B cell (primary cell): ENCODE results near the gene DCAF4. TPM values are rescaled to one million over a fixed set of nuclear protein-coding genes. Genes with fewer than 3 reads are reported as not detected.

Experiments used
- ATAC-seq: fragments of 200-7000 bp; cut with Tn5 transposase; one replicate; pipeline ENCODE4 v1.10.0; 2021; ENCODE audit warnings: low read depth, mild to moderate bottlenecking, moderate number of reproducible peaks, moderate library complexity
- CTCF ChIA-PET: fragments of 350-600 bp; sonication (Branson Sonifier 250); formaldehyde crosslinking; loops from one replicate; lab custom pipeline; 2021; ENCODE audit warnings: antibody characterized with exemption, inconsistent platforms; lab: Charles Lee
- POLR2A ChIA-PET: fragments of 350-600 bp; sonication (Branson Sonifier 250); formaldehyde crosslinking; loops from one replicate; lab custom pipeline; 2021; ENCODE audit warnings: antibody characterized with exemption; lab: Charles Lee
- DNase-seq: peaks from one replicate; pipeline ENCODE4 v3.0.0; 2013
- H2AFZ ChIP-seq: 2 replicates; pipeline ENCODE4 v1.6.1; 2012; ENCODE audit warnings: mild to moderate bottlenecking, low read depth, low read length; ENCODE audit not compliant: insufficient read depth, poor library complexity, severe bottlenecking
- H3K27ac ChIP-seq, 2 donors: 1 replicate in 1 of 2; 2 replicates in 1 of 2; pipeline ENCODE4 v1.5.1; 2012 to 2013; ENCODE audit warnings: low read length in 2 of 2, mild to moderate bottlenecking in 2 of 2, moderate library complexity in 1 of 2
- H3K27me3 ChIP-seq, 4 experiments: fragments of 200-600 bp in 1 of 4; sonication (generic) in 1 of 4; replicated peaks in 1 of 4; 1 replicate in 2 of 4; 2 replicates in 2 of 4; pipeline versions ENCODE4 v1.6.1 to v1.7.0; 2013 to 2016; ENCODE audit warnings: low read length in 3 of 4, mild to moderate bottlenecking in 2 of 4, mixed read lengths in 1 of 4, moderate library complexity in 1 of 4; ENCODE audit not compliant: insufficient read depth in 4 of 4, control insufficient read depth in 3 of 4; ENCODE audit errors: control extremely low read depth in 1 of 4
- H3K36me3 ChIP-seq, 2 experiments: replicated peaks in 1 of 2; 1 replicate in 1 of 2; 2 replicates in 1 of 2; pipeline versions ENCODE4 v1.6.1 to v1.7.1; 2013; ENCODE audit warnings: low read length in 1 of 2; ENCODE audit not compliant: insufficient read depth in 2 of 2, control insufficient read depth in 1 of 2; ENCODE audit errors: control extremely low read depth in 1 of 2, extremely low read depth in 1 of 2
- H3K4me1 ChIP-seq, 2 donors: fragments of 200-600 bp in 1 of 2; sonication (generic) in 1 of 2; 1 replicate in 1 of 2; 2 replicates in 1 of 2; pipeline versions ENCODE4 v1.5.1 to v1.6.1; 2013 to 2017; ENCODE audit warnings: low read length in 2 of 2; ENCODE audit not compliant: control insufficient read depth in 2 of 2, insufficient read depth in 2 of 2
- H3K4me2 ChIP-seq: replicated peaks from 2 replicates; pipeline ENCODE3; 2012; ENCODE audit warnings: mild to moderate bottlenecking, low read depth, low read length; ENCODE audit not compliant: poor library complexity, severe bottlenecking
- H3K4me3 ChIP-seq, 5 experiments: fragments of 200-600 bp in 1 of 5; sonication (generic) in 1 of 5; 1 replicate in 3 of 5; 2 replicates in 2 of 5; pipeline versions ENCODE4 v1.5.1 to v1.7.0; 2011 to 2016; ENCODE audit warnings: low read length in 4 of 5, mild to moderate bottlenecking in 4 of 5, low read depth in 2 of 5, control low read depth in 1 of 5, moderate library complexity in 1 of 5; ENCODE audit not compliant: insufficient read depth in 1 of 5; ENCODE audit errors: control extremely low read depth in 1 of 5, extremely low read depth in 1 of 5
- H3K79me2 ChIP-seq: fragments of 200-600 bp; sonication (generic); one replicate; pipeline ENCODE4 v1.6.0; 2016; ENCODE audit warnings: low read length; ENCODE audit not compliant: control insufficient read depth, insufficient read depth
- H3K9ac ChIP-seq: fragments of 200-600 bp; sonication (generic); 2 replicates; pipeline ENCODE4 v1.6.1; 2017; ENCODE audit warnings: mild to moderate bottlenecking, low read length, moderate library complexity
- H3K9me3 ChIP-seq, 3 donors: one replicate each; pipeline versions ENCODE4 v1.6.1 to v1.7.1; 2013; ENCODE audit warnings: low read length in 2 of 3; ENCODE audit not compliant: control insufficient read depth in 2 of 3, insufficient read depth in 1 of 3; ENCODE audit errors: control extremely low read depth in 1 of 3
- H4K20me1 ChIP-seq: 2 replicates; pipeline ENCODE4 v1.6.0; 2012; ENCODE audit warnings: mild to moderate bottlenecking, low read length; ENCODE audit not compliant: insufficient read depth, control insufficient read depth, poor library complexity, severe bottlenecking
- H3K27ac Mint-ChIP-seq: one replicate; pipeline ENCODE4 v1.8.0; 2021; ENCODE audit warnings: mixed read lengths
- H3K27me3 Mint-ChIP-seq: one replicate; pipeline ENCODE4 v1.8.0; 2021; ENCODE audit warnings: mixed read lengths
- H3K4me1 Mint-ChIP-seq: one replicate; pipeline ENCODE4 v1.8.0; 2021; ENCODE audit warnings: mixed read lengths
- H3K4me3 Mint-ChIP-seq: one replicate; pipeline ENCODE4 v1.8.0; 2021; ENCODE audit warnings: mixed read lengths
- H3K9me3 Mint-ChIP-seq: one replicate; pipeline ENCODE4 v1.8.0; 2022; ENCODE audit warnings: mixed read lengths; ENCODE audit not compliant: insufficient read depth
- CTCF ChIP-seq: fragments of 200-600 bp; IDR thresholded peaks from one replicate; pipeline ENCODE4 v1.8.0; 2022; ENCODE audit warnings: antibody characterized with exemption, mild to moderate bottlenecking
- EZH2 ChIP-seq: IDR thresholded peaks from 2 replicates; pipeline ENCODE4 v1.6.1; 2012; ENCODE audit warnings: borderline replicate concordance, low read depth, mild to moderate bottlenecking, moderate library complexity, low read length; ENCODE audit not compliant: insufficient read depth, poor library complexity, severe bottlenecking
- WGBS: methylation state at CpG from one replicate; pipeline ENCODE4 v1.1.5; 2013; ENCODE audit warnings: missing lambda C conversion rate; ENCODE audit not compliant: insufficient coverage; 5-methylcytosine and 5-hydroxymethylcytosine counted together
- intact Hi-C: fragments of 100-400 bp; cut with micrococcal nuclease; formaldehyde crosslinking; loops from one replicate; pipeline ENCODE4 v1.10.0; 2022
- polyA plus RNA-seq: library from polyadenylated mRNA; depleted of rRNA; stranded (reverse); fragments of >200 nt; gene quantifications from 2 replicates; pipeline ENCODE4 v1.2.3, GENCODE V29; 2012
- total RNA-seq, 2 donors: library from RNA; stranded (reverse); fragments of 120-200 nt in 1 of 2; gene quantifications; 1 replicate in 1 of 2; 2 replicates in 1 of 2; pipeline versions ENCODE4 v1.2.3 to v1.2.4, GENCODE V29; 2013 to 2022

DCAF4 gene
- total and polyA plus RNA-seq, 2 donors (not counting 1 experiment from before 2014, with no cell fraction given), result 35.3 to 54.6 TPM

GRCh38 chr14:72966038-72966437 is 39.8 kb downstream of the DCAF4 start:
- no peak overlapping the region for H3K27ac Mint-ChIP-seq
- Histone ChIP-seq H3K27me3 (no peaks in the 10 kb centered on the region), H4K20me1 (no peaks in the 10 kb centered on the region), H3K36me3 (peaks cover 1 to 23% of the 10 kb centered on the region in 2 experiments), H3K4me3 (no peak overlapping the region), H3K79me2 (no peaks in the 10 kb centered on the region), H3K9ac (no peak overlapping the region), H3K9me3 (no peaks in the 10 kb centered on the region), H3K27ac (no peak overlapping the region), H3K4me1 (no peaks in the 10 kb centered on the region), H3K4me2 (no peak overlapping the region), H2AFZ (no peak overlapping the region)
- ChIA-PET POLR2A (no interaction called here), CTCF (interaction anchor here (1.2 kb wide), 1 partner anchor 18 kb away, joined by 3 read pairs; no protein-coding TSS in a partner anchor)
- no peaks in the 10 kb centered on the region for H3K4me1 Mint-ChIP-seq
- intact Hi-C loops, result no loop called here
- no peak for DNase-seq
- WGBS, result 97% methylated on average over 6 of the region's 6 CpGs
- no peaks in the 10 kb centered on the region for H3K27me3 Mint-ChIP-seq
- no peak overlapping the region for H3K4me3 Mint-ChIP-seq
- H3K9me3 Mint-ChIP-seq, result no peaks in the 10 kb centered on the region
- ATAC-seq, result no peak
- no peak for TF ChIP-seq CTCF
- TF ChIP-seq EZH2, result no peak

- CTCF ChIA-PET, result no interaction called here
Observed at GRCh38 chr14:72968316-72968715, 42.1 kb downstream of the DCAF4 start.

More at GRCh38 chr14:72968316-72968715, 42.1 kb downstream of the DCAF4 start:
- no peak overlapping the region for H3K9ac ChIP-seq
- no peaks in the 10 kb centered on the region for H3K27me3 Mint-ChIP-seq
- peaks cover 1 to 23% of the 10 kb centered on the region in 2 experiments for H3K36me3 ChIP-seq
- H4K20me1 ChIP-seq, result no peaks in the 10 kb centered on the region
- no peaks in the 10 kb centered on the region for H3K9me3 Mint-ChIP-seq
- H3K27ac ChIP-seq, result no peak overlapping the region
- intact Hi-C loops, result no loop called here
- POLR2A ChIA-PET, result no interaction called here
- H3K4me3 Mint-ChIP-seq, result no peak overlapping the region
- H3K27ac Mint-ChIP-seq, result no peak overlapping the region
- 92% methylated on average over 2 of the region's 5 CpGs for WGBS
- ATAC-seq (no peak), DNase-seq (no peak)
- no peak for TF ChIP-seq EZH2
- no peak for TF ChIP-seq CTCF
- H2AFZ ChIP-seq, result no peak overlapping the region
- no peaks in the 10 kb centered on the region for H3K4me1 Mint-ChIP-seq
- H3K27me3 ChIP-seq, result no peaks in the 10 kb centered on the region
- H3K4me1 ChIP-seq, result no peaks in the 10 kb centered on the region
- H3K4me3 ChIP-seq, result no peak overlapping the region
- no peaks in the 10 kb centered on the region for H3K9me3 ChIP-seq
- no peak overlapping the region for H3K4me2 ChIP-seq
- no peaks in the 10 kb centered on the region for H3K79me2 ChIP-seq
